Panc1 (cell line): ENCODE data around the gene CASTOR1. TPM values are rescaled to one million over a fixed set of nuclear protein-coding genes. Genes with fewer than 3 reads are reported as not detected.

ENCODE experiments used
- ATAC-seq: fragments of 200-7000 bp; cut with Tn5 transposase; 2 replicates; pipeline ENCODE4 v1.9.1; 2020; ENCODE audit warnings: mild to moderate bottlenecking, moderate library complexity
- BruUV-seq: library from RNA; stranded (reverse); fragments of 400-500 nt; replicated peaks from 2 replicates; lab custom pipeline; 2021; lab: Mats Ljungman, UMichigan
- CTCF ChIA-PET: fragments of 300-600 bp; sonication (Branson Sonifier 250); formaldehyde crosslinking; loops from one replicate; lab custom pipeline; 2022; ENCODE audit warnings: antibody characterized with exemption; lab: Charles Lee
- POLR2A ChIA-PET: fragments of 300-600 bp; sonication (Branson Sonifier 250); formaldehyde crosslinking; loops from one replicate; lab custom pipeline; 2022; ENCODE audit warnings: antibody characterized with exemption; lab: Charles Lee
- DNase-seq: peaks from one replicate; pipeline ENCODE4 v3.0.0-alpha.2; 2010; ENCODE audit warnings: low read depth, low spot score
- H3K27ac ChIP-seq: 2 replicates; pipeline ENCODE4 v1.5.1; 2011; ENCODE audit warnings: mild to moderate bottlenecking, low read length, inconsistent platforms
- H3K27me3 ChIP-seq: fragments of 200-500 bp; sonication (Bioruptor generic); 2 replicates; pipeline ENCODE4 v1.6.0; 2014; ENCODE audit warnings: low read length, inconsistent platforms; ENCODE audit not compliant: control insufficient read depth, insufficient read depth
- H3K36me3 ChIP-seq: fragments of 200-500 bp; sonication (Bioruptor generic); 2 replicates; pipeline ENCODE4 v1.5.1; 2014; ENCODE audit warnings: inconsistent platforms, mild to moderate bottlenecking, low read length, moderate library complexity; ENCODE audit not compliant: control insufficient read depth, insufficient read depth
- H3K4me1 ChIP-seq: 2 replicates; pipeline ENCODE4 v1.5.1; 2011; ENCODE audit warnings: inconsistent platforms, mild to moderate bottlenecking, low read length, moderate library complexity; ENCODE audit not compliant: control insufficient read depth, insufficient read depth
- H3K4me3 ChIP-seq, 2 experiments: 2 replicates each; pipeline ENCODE4 v1.5.1; 2011 to 2012; ENCODE audit warnings: low read depth in 2 of 2, low read length in 2 of 2, mild to moderate bottlenecking in 2 of 2, inconsistent platforms in 1 of 2, moderate library complexity in 1 of 2
- H3K9me3 ChIP-seq: fragments of 200-500 bp; sonication (Bioruptor generic); 2 replicates; pipeline ENCODE4 v1.5.1; 2014; ENCODE audit warnings: low read depth, mild to moderate bottlenecking, inconsistent platforms, low read length, moderate library complexity; ENCODE audit not compliant: control insufficient read depth, insufficient read depth
- CTCF ChIP-seq: fragments of 450-650 bp; IDR thresholded peaks from 2 replicates; pipeline ENCODE4 v1.5.1; 2017; ENCODE audit warnings: mild to moderate bottlenecking
- POLR2AphosphoS5 ChIP-seq: IDR thresholded peaks from 2 replicates; pipeline ENCODE4 v1.6.1; 2012; ENCODE audit warnings: mild to moderate bottlenecking, low read depth, low read length, moderate library complexity
- SIN3A ChIP-seq: IDR thresholded peaks from 2 replicates; pipeline ENCODE4 v1.6.1; 2012; ENCODE audit warnings: low read depth, mild to moderate bottlenecking, low read length, moderate library complexity, borderline replicate concordance; ENCODE audit not compliant: insufficient read depth
- TCF7L2 ChIP-seq: IDR thresholded peaks from 2 replicates; pipeline ENCODE4 v1.6.1; 2011; ENCODE audit warnings: mild to moderate bottlenecking, low read depth, low read length, inconsistent platforms
- in situ Hi-C: cut with HindIII; loops from 2 replicates; pipeline ENCODE4 v1.10.0; 2016; ENCODE audit warnings: low sequenced_read_pairs, low pct_unique_long_range_greater_than_20kb
- intact Hi-C: fragments of 100-400 bp; cut with micrococcal nuclease; formaldehyde crosslinking; loops from one replicate; pipeline ENCODE4 v1.10.0; 2022; ENCODE audit not compliant: unreplicated experiment
- total RNA-seq: library from RNA; stranded (reverse); gene quantifications from one replicate; pipeline ENCODE4 v1.2.1, GENCODE V29; 2021; ENCODE audit not compliant: unreplicated experiment
- TF ChIP-seq, protein P1 (sequence below), 2 experiments: IDR thresholded peaks; 2 replicates each; pipeline ENCODE4 v1.6.1; 2011 to 2012; ENCODE audit warnings: low read depth in 2 of 2, control low read depth in 1 of 2, low read length in 1 of 2, mild to moderate bottlenecking in 1 of 2, moderate library complexity in 1 of 2; ENCODE audit not compliant: insufficient read depth in 1 of 2

The CASTOR1 gene
- total RNA-seq, 1 experiment from 2014 or later, result 6.7 TPM

- DNase-seq (no peak), ATAC-seq (no peak)
- Histone ChIP-seq H3K27me3 (no peaks in the 10 kb centered on the region), H3K9me3 (no peaks in the 10 kb centered on the region), H3K36me3 (no peaks in the 10 kb centered on the region; the same call in 1 of the 2 replicates), H3K4me1 (peaks cover 12% of the 10 kb centered on the region), H3K27ac (no peak overlapping the region), H3K4me3 (no peak overlapping the region)
- intact Hi-C loops, result loop anchor here (5.0 kb wide), 1 partner anchor 103 kb away; the partner anchor contains the start of gene RNF215
- CTCF ChIA-PET, result interaction anchor here (0.6 kb wide), 1 partner anchor 42 kb away, joined by 4 read pairs; the partner anchor contains the start of gene TBC1D10A
- in situ Hi-C loops, result no loop called here
- TF ChIP-seq TCF7L2, result no peak
- TF ChIP-seq, protein P1, sequence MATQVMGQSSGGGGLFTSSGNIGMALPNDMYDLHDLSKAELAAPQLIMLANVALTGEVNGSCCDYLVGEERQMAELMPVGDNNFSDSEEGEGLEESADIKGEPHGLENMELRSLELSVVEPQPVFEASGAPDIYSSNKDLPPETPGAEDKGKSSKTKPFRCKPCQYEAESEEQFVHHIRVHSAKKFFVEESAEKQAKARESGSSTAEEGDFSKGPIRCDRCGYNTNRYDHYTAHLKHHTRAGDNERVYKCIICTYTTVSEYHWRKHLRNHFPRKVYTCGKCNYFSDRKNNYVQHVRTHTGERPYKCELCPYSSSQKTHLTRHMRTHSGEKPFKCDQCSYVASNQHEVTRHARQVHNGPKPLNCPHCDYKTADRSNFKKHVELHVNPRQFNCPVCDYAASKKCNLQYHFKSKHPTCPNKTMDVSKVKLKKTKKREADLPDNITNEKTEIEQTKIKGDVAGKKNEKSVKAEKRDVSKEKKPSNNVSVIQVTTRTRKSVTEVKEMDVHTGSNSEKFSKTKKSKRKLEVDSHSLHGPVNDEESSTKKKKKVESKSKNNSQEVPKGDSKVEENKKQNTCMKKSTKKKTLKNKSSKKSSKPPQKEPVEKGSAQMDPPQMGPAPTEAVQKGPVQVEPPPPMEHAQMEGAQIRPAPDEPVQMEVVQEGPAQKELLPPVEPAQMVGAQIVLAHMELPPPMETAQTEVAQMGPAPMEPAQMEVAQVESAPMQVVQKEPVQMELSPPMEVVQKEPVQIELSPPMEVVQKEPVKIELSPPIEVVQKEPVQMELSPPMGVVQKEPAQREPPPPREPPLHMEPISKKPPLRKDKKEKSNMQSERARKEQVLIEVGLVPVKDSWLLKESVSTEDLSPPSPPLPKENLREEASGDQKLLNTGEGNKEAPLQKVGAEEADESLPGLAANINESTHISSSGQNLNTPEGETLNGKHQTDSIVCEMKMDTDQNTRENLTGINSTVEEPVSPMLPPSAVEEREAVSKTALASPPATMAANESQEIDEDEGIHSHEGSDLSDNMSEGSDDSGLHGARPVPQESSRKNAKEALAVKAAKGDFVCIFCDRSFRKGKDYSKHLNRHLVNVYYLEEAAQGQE (IDR thresholded peaks at IDR 0.05; ENCODE audit: insufficient read depth in 1 of 2, low read depth in 2 of 2, low read length in 1 of 2), result no peak
- TF ChIP-seq SIN3A, result no peak
- TF ChIP-seq CTCF, result no peak
- no peak for TF ChIP-seq POLR2AphosphoS5
- no TSS peak for BruUV-seq
- POLR2A ChIA-PET, result no interaction called here
Measured at GRCh38 chr22:30284666-30285065, 4.6 kb downstream of the CASTOR1 start.

DNA sequence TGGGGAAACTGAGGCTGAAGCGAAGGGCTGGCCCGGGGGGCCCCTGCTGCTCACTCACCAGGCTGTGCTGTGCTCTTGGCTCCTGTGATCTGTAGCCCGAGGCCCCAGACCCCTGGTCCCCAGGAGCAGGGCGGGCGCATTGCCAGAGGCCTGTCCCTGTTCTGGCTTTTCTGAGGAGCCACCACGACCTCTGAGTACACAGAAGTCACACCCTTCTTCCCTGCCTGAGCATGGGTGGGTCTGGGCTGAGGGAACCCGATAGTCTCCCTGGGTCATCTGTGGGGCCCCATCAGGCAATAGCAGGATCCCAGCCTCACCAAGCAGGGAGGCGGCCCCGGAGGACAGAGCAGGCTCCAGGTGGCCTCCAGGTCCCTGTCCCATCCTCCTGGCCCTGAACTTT, 5.1 kb downstream of the CASTOR1 start:
- no TSS peak for BruUV-seq
- H3K4me3 ChIP-seq, result no peak overlapping the region
- TF ChIP-seq, protein P1 (IDR thresholded peaks at IDR 0.05; ENCODE audit: insufficient read depth in 1 of 2, low read depth in 2 of 2, low read length in 1 of 2), result no peak
- TF ChIP-seq POLR2AphosphoS5 (no peak), TCF7L2 (no peak), SIN3A (no peak), CTCF (no peak)
- intact Hi-C loops, result no loop called here
- H3K27me3 ChIP-seq, result no peaks in the 10 kb centered on the region
- no peak overlapping the region for H3K27ac ChIP-seq
- ChIA-PET POLR2A (no interaction called here), CTCF (interaction anchor here (0.6 kb wide), 1 partner anchor 43 kb away, joined by 4 read pairs; the partner anchor contains the start of gene TBC1D10A)
- no peaks in the 10 kb centered on the region; the same call in 1 of the 2 replicates for H3K36me3 ChIP-seq
- in situ Hi-C loops, result no loop called here
- DNase-seq (no peak), ATAC-seq (no peak)
- H3K9me3 ChIP-seq, result no peaks in the 10 kb centered on the region
- peaks cover 12% of the 10 kb centered on the region for H3K4me1 ChIP-seq
